Measurements from ENCODE around the gene PTPN2.

Gene PTPN2

GRCh38 chr18:12773369-12773768, 110.7 kb downstream of the PTPN2 start:
- Histone ChIP-seq H3K4me3 (ENCODE audit: low read length) (no peak overlapping the region), H3K27ac (ENCODE audit: low read length) (no peak overlapping the region), H3K36me3 (replicated peaks; ENCODE audit: low read depth, low read length) (no peaks in the 10 kb centered on the region), H3K27me3 (ENCODE audit: low read depth, low read length) (no peaks in the 10 kb centered on the region), H3K79me2 (ENCODE audit: low read length) (no peaks in the 10 kb centered on the region), H3K9me3 (ENCODE audit: insufficient read depth, low read length) (no peaks in the 10 kb centered on the region), H3K4me1 (ENCODE audit: low read length) (no peaks in the 10 kb centered on the region), H3K9ac (ENCODE audit: low read length) (no peak overlapping the region), H4K20me1 (ENCODE audit: insufficient read depth, low read length) (no peaks in the 10 kb centered on the region), H3K4me2 (ENCODE audit: low read length) (no peak overlapping the region), H2AFZ (ENCODE audit: low read depth, low read length) (no peak overlapping the region)
- TF ChIP-seq EZH2phosphoT487 (IDR thresholded peaks at IDR 0.05; ENCODE audit: low read depth) (no peak), CTCF (IDR thresholded peaks at IDR 0.05; ENCODE audit: low read depth, low read length) (no peak)

GRCh38 chr18:12772111-12772510, 111.9 kb downstream of the PTPN2 start:
- Histone ChIP-seq H3K4me2 (ENCODE audit: low read length) (no peak overlapping the region), H3K9me3 (ENCODE audit: insufficient read depth, low read length) (no peaks in the 10 kb centered on the region), H3K4me1 (ENCODE audit: low read length) (no peaks in the 10 kb centered on the region), H3K9ac (ENCODE audit: low read length) (no peak overlapping the region), H4K20me1 (ENCODE audit: insufficient read depth, low read length) (no peaks in the 10 kb centered on the region), H2AFZ (ENCODE audit: low read depth, low read length) (no peak overlapping the region), H3K27me3 (ENCODE audit: low read depth, low read length) (no peaks in the 10 kb centered on the region), H3K4me3 (ENCODE audit: low read length) (no peak overlapping the region), H3K36me3 (replicated peaks; ENCODE audit: low read depth, low read length) (no peaks in the 10 kb centered on the region), H3K79me2 (ENCODE audit: low read length) (no peaks in the 10 kb centered on the region), H3K27ac (ENCODE audit: low read length) (no peak overlapping the region)
- TF ChIP-seq EZH2phosphoT487 (IDR thresholded peaks at IDR 0.05; ENCODE audit: low read depth) (no peak), CTCF (IDR thresholded peaks at IDR 0.05; ENCODE audit: low read depth, low read length) (no peak)

- H3K27ac ChIP-seq (ENCODE audit: low read length) = no peak overlapping the region
- H3K4me1 ChIP-seq (ENCODE audit: low read length) = no peaks in the 10 kb centered on the region
- no peaks in the 10 kb centered on the region for H4K20me1 ChIP-seq (ENCODE audit: insufficient read depth, low read length)
- H3K4me2 ChIP-seq (ENCODE audit: low read length) = no peak overlapping the region
- H2AFZ ChIP-seq (ENCODE audit: low read depth, low read length) = no peak overlapping the region
- no peak overlapping the region for H3K4me3 ChIP-seq (ENCODE audit: low read length)
- no peaks in the 10 kb centered on the region for H3K79me2 ChIP-seq (ENCODE audit: low read length)
- no peaks in the 10 kb centered on the region for H3K36me3 ChIP-seq (replicated peaks; ENCODE audit: low read depth, low read length)
- no peaks in the 10 kb centered on the region for H3K27me3 ChIP-seq (ENCODE audit: low read depth, low read length)
- no peaks in the 10 kb centered on the region for H3K9me3 ChIP-seq (ENCODE audit: insufficient read depth, low read length)
- no peak overlapping the region for H3K9ac ChIP-seq (ENCODE audit: low read length)
- TF ChIP-seq CTCF (IDR thresholded peaks at IDR 0.05; ENCODE audit: low read depth, low read length) = no peak
- TF ChIP-seq EZH2phosphoT487 (IDR thresholded peaks at IDR 0.05; ENCODE audit: low read depth) = no peak
These were observed 113.4 kb downstream of the PTPN2 start for GRCh38 chr18:12770469-12771219.

GRCh38 chr18:12769644-12770440, 114.2 kb downstream of the PTPN2 start:
- Histone ChIP-seq H3K9me3 (ENCODE audit: insufficient read depth, low read length) (no peaks in the 10 kb centered on the region), H3K27me3 (ENCODE audit: low read depth, low read length) (no peaks in the 10 kb centered on the region), H3K4me3 (ENCODE audit: low read length) (no peak overlapping the region), H4K20me1 (ENCODE audit: insufficient read depth, low read length) (no peaks in the 10 kb centered on the region), H3K4me1 (ENCODE audit: low read length) (no peaks in the 10 kb centered on the region), H3K27ac (ENCODE audit: low read length) (no peak overlapping the region), H3K4me2 (ENCODE audit: low read length) (no peak overlapping the region), H3K9ac (ENCODE audit: low read length) (no peak overlapping the region), H2AFZ (ENCODE audit: low read depth, low read length) (no peak overlapping the region), H3K79me2 (ENCODE audit: low read length) (no peaks in the 10 kb centered on the region), H3K36me3 (replicated peaks; ENCODE audit: low read depth, low read length) (no peaks in the 10 kb centered on the region)
- no peak for TF ChIP-seq EZH2phosphoT487 (IDR thresholded peaks at IDR 0.05; ENCODE audit: low read depth)
- TF ChIP-seq CTCF (IDR thresholded peaks at IDR 0.05; ENCODE audit: low read depth, low read length) = no peak
